Stomach (tissue), 9 donors: ENCODE data around the gene NEK6. TPM values are rescaled to one million over a fixed set of nuclear protein-coding genes. Genes with fewer than 3 reads are reported as not detected.

ENCODE experiments used
- DNase-seq, 2 donors: peaks; one replicate each; pipeline versions ENCODE4 v3.0.0 to v3.0.0-alpha.2; 2013 to 2019
- H3K27ac ChIP-seq, 5 donors: fragments of 200-600 bp in 4 of 5; sonication (generic) in 4 of 5; one replicate each; pipeline ENCODE4 v1.5.1; 2013 to 2019; ENCODE audit warnings: mild to moderate bottlenecking in 1 of 5, moderate library complexity in 1 of 5
- H3K27me3 ChIP-seq, 3 donors: fragments of 200-600 bp; sonication (generic); one replicate each; pipeline ENCODE4 v1.5.1; 2017 to 2019; ENCODE audit warnings: mixed run types in 1 of 3
- H3K36me3 ChIP-seq, 4 donors: fragments of 200-600 bp; sonication (generic); 1 replicate in 3 of 4; 2 replicates in 1 of 4; pipeline ENCODE4 v1.5.1; 2016 to 2019
- H3K4me1 ChIP-seq, 4 donors: fragments of 200-600 bp; sonication (generic); one replicate each; pipeline ENCODE4 v1.5.1; 2016 to 2019
- H3K4me3 ChIP-seq, 4 donors: fragments of 200-600 bp; sonication (generic) in 3 of 4; one replicate each; pipeline ENCODE4 v1.5.1; 2016 to 2019; ENCODE audit warnings: mild to moderate bottlenecking in 1 of 4
- H3K9me3 ChIP-seq, 4 donors: fragments of 200-600 bp; sonication (generic); one replicate each; pipeline ENCODE4 v1.5.1; 2016 to 2019
- EP300 ChIP-seq: sonication (generic); formaldehyde crosslinking; IDR thresholded peaks from one replicate; pipeline ENCODE4 v1.6.1; 2017; ENCODE audit warnings: antibody characterized with exemption
- POLR2A ChIP-seq, 4 donors: fragments of 450-650 bp; IDR thresholded peaks; one replicate each; pipeline ENCODE4 v1.6.1; 2016; ENCODE audit warnings: antibody characterized with exemption in 4 of 4, control low read depth in 2 of 4, mild to moderate bottlenecking in 1 of 4, moderate library complexity in 1 of 4
- POLR2AphosphoS5 ChIP-seq, 3 donors: sonication (generic); formaldehyde crosslinking; IDR thresholded peaks; one replicate each; pipeline ENCODE4 v1.6.1; 2016; ENCODE audit warnings: antibody characterized with exemption in 3 of 3
- WGBS, 5 donors: extraction: QIAGEN DNeasy Blood & Tissue Kit in 3 of 5; methylation state at CpG; one replicate each; pipeline versions ENCODE4 v1.1.5 to v1.1.7; 2013 to 2018; 5-methylcytosine and 5-hydroxymethylcytosine counted together
- intact Hi-C: fragments of 100-400 bp; cut with DNase I; formaldehyde crosslinking; loops from one replicate; pipeline ENCODE4 v1.15.1; 2023; ENCODE audit warnings: low total_unique reads
- polyA plus RNA-seq, 3 donors: library from polyadenylated mRNA; stranded (reverse); fragments of 200-250 nt; gene quantifications; one replicate each; pipeline ENCODE4 v1.2.3, GENCODE V29; 2013
- total RNA-seq, 5 donors: library from RNA; depleted of rRNA; stranded (reverse); fragments of >200 nt; gene quantifications; one replicate each; pipeline versions ENCODE4 v1.1.0 to v1.2.3, GENCODE V29; 2014 to 2016
- TF ChIP-seq, protein P1 (sequence below), 7 experiments: fragments of 450-650 bp in 4 of 7; fragments of 200-600 bp in 3 of 7; sonication (generic) in 3 of 7; IDR thresholded peaks; one replicate each; pipeline ENCODE4 v1.5.1; 2016 to 2019; ENCODE audit warnings: antibody characterized with exemption in 7 of 7, control low read depth in 2 of 7, mild to moderate bottlenecking in 1 of 7
- donor health status: healthy with polysubstance abuse.
- donor health status: Bipolar disorder and iron deficiency.
- donor health status: healthy.

Gene NEK6
- total and polyA plus RNA-seq, 8 donors: 6.0 to 76.8 (median 25.9) TPM

DNA sequence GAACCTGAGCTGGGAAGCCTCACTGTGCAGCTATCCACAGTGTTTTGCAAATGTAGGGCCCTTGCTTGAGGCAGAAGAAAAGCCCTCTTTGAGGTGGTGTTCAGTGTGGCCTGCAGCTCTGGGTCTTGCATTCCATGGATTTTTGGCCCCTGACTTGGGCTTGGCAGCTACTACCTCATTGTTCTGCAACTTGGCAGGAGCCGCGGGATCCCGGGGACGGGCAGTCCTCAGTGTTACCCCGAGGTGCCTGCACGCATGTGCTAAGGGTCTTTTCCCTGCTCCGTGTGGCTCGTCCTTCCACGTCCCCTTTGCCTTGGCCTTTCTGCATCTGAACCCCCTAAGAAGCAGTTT lies 39.8 kb downstream of the NEK6 start:
- peaks cover 45 to 87% (median 63%) of the 10 kb centered on the region in 4 donors for H3K4me1 ChIP-seq
- peak; percentile 85 for DNase-seq
- H3K27me3 ChIP-seq: no peaks in the 10 kb centered on the region
- H3K27ac ChIP-seq: peak overlapping the region in 4 of 5 donors; percentile 44 to 64 (median 59)
- H3K9me3 ChIP-seq: no peaks in the 10 kb centered on the region
- peak in 2 of 3 donors; percentile 9 to 70 for TF ChIP-seq POLR2AphosphoS5 (IDR thresholded peaks at IDR 0.05)
- TF ChIP-seq EP300: no peak
- intact Hi-C loops: no loop called here
- H3K36me3 ChIP-seq: peaks cover 1 to 16% (median 10%) of the 10 kb centered on the region in 4 donors
- no peak overlapping the region for H3K4me3 ChIP-seq
- WGBS, 5 donors: 8 to 44% (median 23%) methylated on average over 9 of the region's 9 CpGs

DNA sequence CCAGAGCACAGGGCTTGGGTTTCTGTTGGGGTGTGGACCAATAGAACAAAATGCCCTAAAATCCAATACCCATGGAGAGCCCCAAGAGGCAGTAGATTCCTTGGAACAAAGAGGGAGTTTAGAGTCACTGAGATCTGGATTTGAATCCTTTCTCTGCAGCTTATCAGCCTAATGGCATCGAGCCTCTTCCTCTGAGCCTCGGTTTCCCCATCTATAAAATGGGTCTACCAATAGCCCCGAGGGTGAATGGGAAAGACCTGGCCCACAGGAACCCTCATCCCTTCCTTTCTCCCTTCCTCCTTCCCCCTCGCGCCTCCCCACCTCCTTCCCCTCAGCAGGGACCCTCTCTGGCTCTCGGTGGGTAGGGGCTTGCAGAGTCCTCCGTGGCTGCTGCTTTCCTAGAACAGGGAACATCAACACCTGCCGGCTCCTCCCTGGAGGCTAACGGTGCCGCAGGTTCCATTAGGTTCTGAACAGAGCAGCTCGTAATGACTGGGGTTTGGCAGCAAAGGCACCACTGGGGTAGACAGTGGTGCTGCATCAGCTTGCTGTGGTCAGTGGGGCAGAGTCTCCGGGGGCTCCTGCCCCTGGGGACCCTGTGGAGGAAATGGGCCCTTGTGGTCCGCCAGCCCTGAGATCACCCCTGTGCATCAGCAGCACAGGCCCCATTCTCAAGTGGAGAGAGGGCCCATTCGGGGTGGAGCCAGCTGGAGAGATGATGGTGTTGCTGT lies 40.3 kb downstream of the NEK6 start:
- H3K9me3 ChIP-seq: no peaks in the 10 kb centered on the region
- H3K27ac ChIP-seq: peak overlapping the region in 3 of 5 donors; percentile 44 to 64 (median 57)
- peaks cover 43 to 81% (median 58%) of the 10 kb centered on the region in 4 donors for H3K4me1 ChIP-seq
- DNase-seq: no peak
- H3K4me3 ChIP-seq: no peak overlapping the region
- intact Hi-C loops: no loop called here
- 83 to 89% (median 85%) methylated on average over 14 of the region's 14 CpGs for WGBS, 5 donors
- H3K36me3 ChIP-seq: peaks cover 7 to 17% (median 15%) of the 10 kb centered on the region in 4 donors
- no peak for TF ChIP-seq POLR2A (IDR thresholded peaks at IDR 0.05)
- no peaks in the 10 kb centered on the region for H3K27me3 ChIP-seq

DNA sequence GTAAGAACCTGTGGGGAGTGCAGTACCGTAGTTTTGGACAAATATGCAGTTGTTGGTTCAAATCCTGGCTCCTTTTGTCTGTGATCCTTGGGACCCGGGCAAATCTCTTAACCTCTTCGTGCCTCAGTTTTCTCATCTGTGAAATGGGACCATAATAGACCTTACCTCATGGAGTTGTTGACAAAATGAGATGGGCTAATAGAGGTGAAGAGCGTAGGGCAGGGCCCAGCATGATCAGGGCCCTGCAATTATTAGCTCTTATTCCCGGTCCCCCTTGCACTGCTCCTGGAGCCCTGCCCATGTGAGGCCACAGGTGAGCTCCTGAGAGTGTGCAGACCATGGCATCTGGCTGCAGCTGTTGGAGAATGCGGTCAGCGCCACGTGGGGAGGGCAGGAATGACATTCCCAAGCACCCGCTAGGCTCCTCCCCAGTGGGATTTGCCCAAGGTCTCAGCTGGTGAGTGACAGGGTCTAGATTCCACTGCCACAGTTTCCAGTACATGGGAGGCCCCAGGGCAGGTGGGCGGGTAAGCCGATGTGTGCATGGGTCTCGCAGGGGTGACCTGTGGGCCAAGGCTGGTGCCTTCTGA lies 41.0 kb downstream of the NEK6 start:
- peak in 1 of 2 donors; percentile 41 for DNase-seq
- Histone ChIP-seq H3K27ac (peak overlapping the region in 1 of 5 donors; percentile 64), H3K4me1 (peaks cover 41 to 75% (median 51%) of the 10 kb centered on the region in 4 donors), H3K4me3 (no peak overlapping the region), H3K36me3 (peaks cover 11 to 23% (median 21%) of the 10 kb centered on the region in 4 donors), H3K9me3 (no peaks in the 10 kb centered on the region), H3K27me3 (no peaks in the 10 kb centered on the region)
- no peak for TF ChIP-seq POLR2A (IDR thresholded peaks at IDR 0.05)
- no peak for TF ChIP-seq EP300
- no peak for TF ChIP-seq POLR2AphosphoS5 (IDR thresholded peaks at IDR 0.05)
- TF ChIP-seq, protein P1, sequence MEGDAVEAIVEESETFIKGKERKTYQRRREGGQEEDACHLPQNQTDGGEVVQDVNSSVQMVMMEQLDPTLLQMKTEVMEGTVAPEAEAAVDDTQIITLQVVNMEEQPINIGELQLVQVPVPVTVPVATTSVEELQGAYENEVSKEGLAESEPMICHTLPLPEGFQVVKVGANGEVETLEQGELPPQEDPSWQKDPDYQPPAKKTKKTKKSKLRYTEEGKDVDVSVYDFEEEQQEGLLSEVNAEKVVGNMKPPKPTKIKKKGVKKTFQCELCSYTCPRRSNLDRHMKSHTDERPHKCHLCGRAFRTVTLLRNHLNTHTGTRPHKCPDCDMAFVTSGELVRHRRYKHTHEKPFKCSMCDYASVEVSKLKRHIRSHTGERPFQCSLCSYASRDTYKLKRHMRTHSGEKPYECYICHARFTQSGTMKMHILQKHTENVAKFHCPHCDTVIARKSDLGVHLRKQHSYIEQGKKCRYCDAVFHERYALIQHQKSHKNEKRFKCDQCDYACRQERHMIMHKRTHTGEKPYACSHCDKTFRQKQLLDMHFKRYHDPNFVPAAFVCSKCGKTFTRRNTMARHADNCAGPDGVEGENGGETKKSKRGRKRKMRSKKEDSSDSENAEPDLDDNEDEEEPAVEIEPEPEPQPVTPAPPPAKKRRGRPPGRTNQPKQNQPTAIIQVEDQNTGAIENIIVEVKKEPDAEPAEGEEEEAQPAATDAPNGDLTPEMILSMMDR (IDR thresholded peaks at IDR 0.05): no peak
- WGBS, 5 donors: 74 to 89% (median 85%) methylated on average over 12 of the region's 12 CpGs
- intact Hi-C loops: no loop called here

DNA sequence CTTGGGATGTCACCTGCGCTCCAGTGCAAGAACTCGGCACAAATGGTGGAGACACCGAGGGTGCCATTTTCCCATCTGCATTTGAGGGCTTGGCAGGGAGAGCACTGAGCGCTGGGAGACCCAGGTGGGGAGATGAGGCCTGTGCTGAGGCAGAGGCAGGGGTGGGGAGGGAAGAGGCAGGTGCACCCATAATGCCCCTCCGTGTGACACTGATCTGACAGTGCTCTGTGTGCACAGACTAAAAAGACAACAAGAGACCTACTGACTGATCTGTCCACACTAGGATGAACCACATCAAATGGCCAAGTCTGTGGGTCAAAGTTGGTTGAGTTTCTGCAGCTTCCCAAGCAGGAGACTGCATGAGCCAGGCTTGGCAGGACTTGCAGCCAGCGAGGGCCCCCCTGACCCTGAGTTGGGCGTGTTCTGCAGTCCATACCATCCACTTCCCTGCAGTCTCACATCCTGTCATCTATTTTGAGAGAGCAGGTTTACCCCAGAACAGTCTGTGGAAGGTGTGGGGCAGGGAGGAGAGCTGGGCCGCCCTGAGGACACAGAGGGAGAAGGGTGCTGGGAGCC lies 41.9 kb downstream of the NEK6 start:
- intact Hi-C loops: no loop called here
- Histone ChIP-seq H3K4me1 (peaks cover 39 to 66% (median 44%) of the 10 kb centered on the region in 4 donors), H3K9me3 (no peaks in the 10 kb centered on the region), H3K27me3 (no peaks in the 10 kb centered on the region), H3K4me3 (no peak overlapping the region), H3K36me3 (peaks cover 19 to 32% (median 29%) of the 10 kb centered on the region in 4 donors), H3K27ac (peak overlapping the region in 1 of 5 donors; percentile 19)
- WGBS, 5 donors: 73 to 81% (median 78%) methylated on average over 7 to 8 of the region's 8 CpGs
- TF ChIP-seq POLR2A (IDR thresholded peaks at IDR 0.05): no peak
- TF ChIP-seq POLR2AphosphoS5 (IDR thresholded peaks at IDR 0.05): no peak
- TF ChIP-seq EP300: no peak
- TF ChIP-seq, protein P1 (IDR thresholded peaks at IDR 0.05): no peak
- no peak for DNase-seq

DNA sequence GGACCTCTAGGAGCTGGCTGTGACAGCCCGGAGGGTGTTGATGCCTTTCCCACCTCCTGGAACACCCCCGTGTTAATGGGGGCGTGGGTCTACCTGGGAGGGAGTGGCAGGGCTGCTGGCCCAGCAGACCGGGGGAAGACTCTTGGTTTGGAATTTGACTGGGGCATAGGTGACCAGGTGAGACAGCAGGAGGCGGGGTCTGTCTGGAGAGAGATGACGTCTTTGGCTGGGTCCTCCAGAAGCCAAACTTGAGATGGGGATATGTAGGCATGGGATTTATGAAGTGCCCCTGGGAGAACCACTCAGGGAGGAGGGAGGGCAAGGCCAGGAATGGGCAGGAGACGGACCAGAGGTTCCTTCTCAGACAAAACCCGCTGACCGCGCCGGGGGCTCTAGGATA lies 42.6 kb downstream of the NEK6 start:
- peaks cover 32 to 59% (median 38%) of the 10 kb centered on the region in 4 donors for H3K4me1 ChIP-seq
- no peak for DNase-seq
- TF ChIP-seq, protein P1 (IDR thresholded peaks at IDR 0.05): no peak
- no peak for TF ChIP-seq POLR2AphosphoS5 (IDR thresholded peaks at IDR 0.05)
- TF ChIP-seq EP300: no peak
- no peak for TF ChIP-seq POLR2A (IDR thresholded peaks at IDR 0.05)
- no peak overlapping the region for H3K4me3 ChIP-seq
- no peaks in the 10 kb centered on the region for H3K9me3 ChIP-seq
- peak overlapping the region in 1 of 5 donors; percentile 19 for H3K27ac ChIP-seq
- intact Hi-C loops: no loop called here
- 68 to 75% (median 71%) methylated on average over 11 of the region's 11 CpGs for WGBS, 5 donors
- peaks cover 19 to 38% (median 36%) of the 10 kb centered on the region in 4 donors for H3K36me3 ChIP-seq
- H3K27me3 ChIP-seq: no peaks in the 10 kb centered on the region
